Cardiac muscle cell (in vitro differentiated cells and primary cell): Measurements from ENCODE around the gene INPP4A. TPM values are rescaled to one million over a fixed set of nuclear protein-coding genes. Genes with fewer than 3 reads are reported as not detected.
A peak's percentile ranks its signal among the peaks of the same experiment; 100 is the strongest.

ENCODE experiments used
- DNase-seq, 2 donors: peaks; one replicate each; pipeline versions ENCODE4 v3.0.0 to v3.0.0-alpha.2; 2010 to 2017; ENCODE audit warnings: low read depth in 1 of 2, low spot score in 1 of 2
- H3K27ac ChIP-seq: fragments of 200-600 bp; sonication (generic); 2 replicates; pipeline ENCODE4 v1.5.1; 2016
- H3K27me3 ChIP-seq: fragments of 200-600 bp; sonication (generic); 2 replicates; pipeline ENCODE4 v1.6.0; 2016; ENCODE audit warnings: control low read depth
- H3K36me3 ChIP-seq: fragments of 200-600 bp; sonication (generic); 2 replicates; pipeline ENCODE4 v1.5.1; 2016; ENCODE audit warnings: control low read depth
- H3K4me1 ChIP-seq: fragments of 200-600 bp; sonication (generic); 2 replicates; pipeline ENCODE4 v1.8.1; 2017; ENCODE audit warnings: low read depth, mild to moderate bottlenecking, mixed run types
- H3K4me3 ChIP-seq: fragments of 200-600 bp; sonication (generic); 2 replicates; pipeline ENCODE4 v1.5.1; 2016; ENCODE audit warnings: mild to moderate bottlenecking
- H3K9me3 ChIP-seq: fragments of 200-600 bp; sonication (generic); 2 replicates; pipeline ENCODE4 v1.5.1; 2017; ENCODE audit warnings: low read depth, mild to moderate bottlenecking, control low read depth
- polyA plus RNA-seq: library from polyadenylated mRNA; unstranded; fragments of >200 nt; fragmentation: Nextera tagmentation; extraction: Ambion mirVana; gene quantifications from 2 replicates; pipeline ENCODE4 v1.2.1, GENCODE V29; 2016
- total RNA-seq: library from RNA; depleted of rRNA; stranded (reverse); fragments of >200 nt; gene quantifications from 2 replicates; pipeline ENCODE4 v1.2.3, GENCODE V29; 2016
- TF ChIP-seq, protein P1 (sequence below): IDR thresholded peaks from 2 replicates; pipeline ENCODE4 v1.5.1; 2012; ENCODE audit warnings: low read depth, mild to moderate bottlenecking, low read length

INPP4A gene
- total and polyA plus RNA-seq, 2 experiments from 2014 or later = 11.6 to 25.0 TPM

DNA sequence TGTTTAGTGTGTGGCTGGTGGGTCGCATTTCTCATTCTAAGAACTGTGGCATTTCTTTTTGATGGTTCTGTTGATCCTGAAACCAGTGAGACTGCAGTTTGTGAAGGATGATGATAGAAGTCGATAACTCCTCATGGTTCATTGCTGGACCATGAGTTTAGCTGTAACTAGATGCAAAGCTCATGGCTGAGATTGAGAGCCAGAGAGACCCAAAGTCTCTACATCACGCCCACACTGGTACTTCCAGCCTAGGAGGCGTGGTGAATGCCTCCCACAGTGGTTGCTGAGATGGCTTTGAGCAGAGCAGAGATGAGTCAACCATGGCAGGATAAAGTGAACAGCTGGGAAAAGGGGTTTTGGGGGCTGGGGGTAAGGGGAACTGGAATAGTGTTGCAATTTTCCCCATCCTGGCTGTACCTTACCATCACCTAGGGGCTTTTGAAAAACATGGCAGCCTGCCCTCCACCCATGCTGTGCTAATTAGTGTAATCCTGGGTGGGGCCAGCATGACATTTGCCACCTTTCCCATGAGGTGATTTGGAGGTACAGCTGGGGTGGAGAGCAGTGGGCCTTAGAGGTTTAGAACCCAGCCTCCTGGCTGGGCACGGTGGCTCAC is 24.1 kb downstream of the INPP4A start:
- Histone ChIP-seq H3K27me3 (no peaks in the 10 kb centered on the region), H3K4me3 (no peak overlapping the region), H3K4me1 (peaks cover 15% of the 10 kb centered on the region), H3K36me3 (no peaks in the 10 kb centered on the region), H3K27ac (no peak overlapping the region), H3K9me3 (no peaks in the 10 kb centered on the region)
- DNase-seq = peak in 1 of 2 donors; percentile 32
- TF ChIP-seq, protein P1, sequence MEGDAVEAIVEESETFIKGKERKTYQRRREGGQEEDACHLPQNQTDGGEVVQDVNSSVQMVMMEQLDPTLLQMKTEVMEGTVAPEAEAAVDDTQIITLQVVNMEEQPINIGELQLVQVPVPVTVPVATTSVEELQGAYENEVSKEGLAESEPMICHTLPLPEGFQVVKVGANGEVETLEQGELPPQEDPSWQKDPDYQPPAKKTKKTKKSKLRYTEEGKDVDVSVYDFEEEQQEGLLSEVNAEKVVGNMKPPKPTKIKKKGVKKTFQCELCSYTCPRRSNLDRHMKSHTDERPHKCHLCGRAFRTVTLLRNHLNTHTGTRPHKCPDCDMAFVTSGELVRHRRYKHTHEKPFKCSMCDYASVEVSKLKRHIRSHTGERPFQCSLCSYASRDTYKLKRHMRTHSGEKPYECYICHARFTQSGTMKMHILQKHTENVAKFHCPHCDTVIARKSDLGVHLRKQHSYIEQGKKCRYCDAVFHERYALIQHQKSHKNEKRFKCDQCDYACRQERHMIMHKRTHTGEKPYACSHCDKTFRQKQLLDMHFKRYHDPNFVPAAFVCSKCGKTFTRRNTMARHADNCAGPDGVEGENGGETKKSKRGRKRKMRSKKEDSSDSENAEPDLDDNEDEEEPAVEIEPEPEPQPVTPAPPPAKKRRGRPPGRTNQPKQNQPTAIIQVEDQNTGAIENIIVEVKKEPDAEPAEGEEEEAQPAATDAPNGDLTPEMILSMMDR = no peak

DNA sequence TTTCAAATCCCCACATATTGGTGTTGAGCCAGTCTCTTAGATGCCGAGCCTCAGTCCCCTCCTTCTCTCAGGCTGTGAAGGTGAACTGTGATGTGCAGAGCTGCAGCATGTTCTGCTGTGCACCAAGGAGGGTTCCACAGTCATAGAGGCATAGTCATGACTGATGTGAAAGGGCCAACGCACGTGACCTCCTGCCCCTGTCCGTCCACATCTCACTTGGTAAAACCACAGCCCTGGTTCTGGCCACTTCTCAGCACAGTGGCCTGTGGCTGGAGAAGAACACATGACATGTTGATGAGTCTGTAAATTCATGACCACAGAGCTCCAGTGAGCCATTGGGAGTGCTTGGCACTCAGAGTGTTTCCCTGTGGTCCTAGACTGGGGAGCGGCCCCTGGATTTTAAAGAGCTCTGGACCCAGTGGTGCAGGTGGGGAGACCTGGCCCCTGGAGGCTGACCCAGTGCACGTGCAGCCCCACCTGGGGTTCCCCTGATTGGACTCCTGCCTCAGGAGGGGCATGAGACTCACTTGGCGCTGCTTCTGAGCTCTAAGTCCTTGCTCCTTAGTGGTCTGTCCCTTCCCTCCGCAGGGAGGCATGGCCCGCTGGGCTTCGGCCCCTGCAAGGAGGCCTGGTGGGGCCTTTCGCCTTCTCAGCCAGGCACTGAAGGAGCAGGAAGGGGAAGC is 25.3 kb downstream of the INPP4A start:
- Histone ChIP-seq H3K27me3 (no peaks in the 10 kb centered on the region), H3K9me3 (no peaks in the 10 kb centered on the region), H3K36me3 (no peaks in the 10 kb centered on the region), H3K4me3 (no peak overlapping the region), H3K27ac (no peak overlapping the region), H3K4me1 (peaks cover 12% of the 10 kb centered on the region)
- TF ChIP-seq, protein P1 = no peak
- no peak for DNase-seq

DNA sequence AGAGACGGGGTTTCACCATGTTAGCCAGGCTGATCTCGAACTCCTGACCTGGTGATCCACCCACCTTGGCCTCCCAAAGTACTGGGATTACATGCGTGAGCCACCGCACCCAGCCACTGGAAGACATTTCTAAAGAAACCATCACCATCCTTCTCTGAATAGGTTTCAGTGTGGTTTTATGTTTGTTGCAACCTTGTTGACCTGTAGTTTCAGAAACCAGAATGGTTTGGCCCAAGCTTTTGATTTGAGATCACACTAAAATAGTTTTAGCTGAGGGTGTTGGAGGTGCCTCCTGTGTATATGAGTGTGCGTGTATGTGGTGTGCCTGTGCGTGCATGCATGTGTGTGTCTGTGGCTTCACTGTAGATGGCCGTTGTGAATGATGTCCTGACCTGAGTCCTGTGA is 26.2 kb downstream of the INPP4A start:
- H3K36me3 ChIP-seq = no peaks in the 10 kb centered on the region
- no peaks in the 10 kb centered on the region for H3K9me3 ChIP-seq
- H3K27me3 ChIP-seq = no peaks in the 10 kb centered on the region
- no peak overlapping the region for H3K4me3 ChIP-seq
- no peak overlapping the region for H3K27ac ChIP-seq
- H3K4me1 ChIP-seq = peaks cover 10% of the 10 kb centered on the region
- TF ChIP-seq, protein P1 = no peak
- DNase-seq = no peak

DNA sequence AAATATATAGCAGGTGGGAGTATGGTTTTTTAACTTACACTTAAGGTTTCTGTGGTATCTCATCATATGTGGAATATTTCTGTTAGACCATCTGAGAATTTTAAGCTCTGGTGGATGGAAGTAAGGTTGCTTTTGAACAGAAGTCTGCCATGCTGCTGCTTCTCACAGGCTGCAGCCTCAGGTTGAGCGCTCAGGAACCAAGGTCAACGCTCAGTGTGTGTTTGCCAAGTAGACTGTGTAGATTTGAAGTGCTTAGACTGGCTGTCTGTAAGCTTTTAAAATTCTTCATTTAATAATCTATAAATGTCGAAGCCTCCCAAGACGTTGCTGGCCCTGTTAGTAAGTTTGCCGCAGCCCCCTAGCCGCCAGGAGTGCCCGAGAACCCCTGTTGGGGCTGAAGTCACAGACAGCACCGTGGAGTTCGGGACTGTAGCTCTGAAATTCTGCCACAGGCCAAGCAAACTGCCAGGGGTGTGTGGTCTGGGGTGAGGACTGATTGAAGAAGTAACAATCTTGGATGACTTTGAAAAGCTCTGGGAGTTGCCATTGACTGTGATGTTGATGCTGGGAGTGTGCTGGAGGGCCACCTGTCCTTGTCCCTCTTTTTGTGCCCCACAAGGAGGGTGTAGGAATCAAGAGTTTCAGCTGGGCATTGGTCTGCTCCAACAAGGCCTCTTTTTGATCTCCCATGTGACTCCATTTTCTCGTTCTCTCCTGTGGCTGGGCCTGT is 26.9 kb downstream of the INPP4A start:
- Histone ChIP-seq H3K27ac (no peak overlapping the region), H3K27me3 (no peaks in the 10 kb centered on the region), H3K9me3 (no peaks in the 10 kb centered on the region), H3K4me1 (peaks cover 10% of the 10 kb centered on the region), H3K4me3 (no peak overlapping the region), H3K36me3 (no peaks in the 10 kb centered on the region)
- TF ChIP-seq, protein P1 = no peak
- no peak for DNase-seq

DNA sequence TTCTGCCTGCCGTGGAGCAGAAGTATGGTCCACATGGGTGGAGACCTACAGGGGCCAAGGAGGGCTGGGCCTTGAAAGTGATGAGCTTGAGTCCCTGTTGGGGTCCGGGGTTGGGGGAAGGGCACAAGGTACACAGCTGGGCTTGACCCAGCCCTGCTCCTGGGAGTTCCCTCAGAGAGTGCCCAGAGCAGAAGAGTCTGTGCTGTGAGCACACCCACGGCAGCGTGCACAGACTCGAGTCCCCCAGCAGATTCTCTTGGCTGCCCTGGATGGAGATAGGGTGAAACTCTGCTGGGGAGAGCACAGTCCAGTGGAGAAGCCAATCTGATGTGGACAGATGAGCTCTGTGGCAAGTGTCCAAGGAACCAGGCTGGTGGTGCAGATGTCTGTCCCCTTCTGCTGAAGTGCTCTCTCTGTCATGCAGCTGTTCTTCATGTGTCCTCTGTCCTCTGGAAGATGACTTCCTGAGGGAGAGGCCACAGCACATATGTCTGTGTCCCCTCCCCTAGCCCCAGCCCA is 27.5 kb downstream of the INPP4A start:
- Histone ChIP-seq H3K36me3 (no peaks in the 10 kb centered on the region), H3K4me1 (peaks cover 10% of the 10 kb centered on the region), H3K27me3 (no peaks in the 10 kb centered on the region), H3K4me3 (no peak overlapping the region), H3K9me3 (no peaks in the 10 kb centered on the region), H3K27ac (no peak overlapping the region)
- TF ChIP-seq, protein P1 = no peak
- DNase-seq = no peak
